Measurements from ENCODE around the gene CCDC177. TPM values are rescaled to one million over a fixed set of nuclear protein-coding genes. Genes with fewer than 3 reads are reported as not detected.
A peak's percentile ranks its signal among the peaks of the same experiment; 100 is the strongest.

The CCDC177 gene
- total and polyA plus RNA-seq, 9 of the 15 experiments (the other 6 are each of a cell fraction or from before 2014, with no cell fraction given): not detected

DNA sequence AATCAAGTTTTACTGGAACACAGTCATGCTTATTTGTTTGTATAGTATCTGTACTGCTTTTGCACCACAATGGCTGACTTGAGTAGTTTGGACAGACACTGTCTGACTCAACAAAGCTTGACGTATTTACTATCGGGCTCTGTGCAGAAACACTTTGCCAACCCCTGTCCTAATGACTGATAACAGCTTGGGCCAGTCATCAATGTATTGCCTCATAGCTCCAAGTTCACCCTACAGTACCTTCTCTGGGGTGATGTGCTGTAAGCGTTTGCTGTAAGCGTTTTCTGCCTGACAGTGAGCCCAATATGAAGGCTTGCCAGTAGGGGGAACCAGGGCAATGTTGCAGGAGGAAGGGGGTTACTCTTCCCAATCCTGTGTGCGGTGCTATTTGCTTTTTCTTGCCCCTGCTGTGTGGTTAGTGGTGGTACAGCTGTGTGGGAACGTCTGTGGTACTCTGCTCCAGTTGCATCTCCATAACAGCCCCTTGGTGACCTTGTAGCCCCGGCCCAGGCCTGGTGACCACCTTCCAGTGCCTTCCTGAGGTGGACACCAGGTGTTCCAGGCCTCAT lies 5.4 kb upstream of the CCDC177 start (continued):
- 0 out of 2 replicates have a peak, but pooled peaks have one; percentile 5 for TF ChIP-seq NFIC (IDR thresholded peaks at IDR 0.05)
- TF ChIP-seq MCM7 (IDR thresholded peaks at IDR 0.05): no peak
- TF ChIP-seq, protein P1, sequence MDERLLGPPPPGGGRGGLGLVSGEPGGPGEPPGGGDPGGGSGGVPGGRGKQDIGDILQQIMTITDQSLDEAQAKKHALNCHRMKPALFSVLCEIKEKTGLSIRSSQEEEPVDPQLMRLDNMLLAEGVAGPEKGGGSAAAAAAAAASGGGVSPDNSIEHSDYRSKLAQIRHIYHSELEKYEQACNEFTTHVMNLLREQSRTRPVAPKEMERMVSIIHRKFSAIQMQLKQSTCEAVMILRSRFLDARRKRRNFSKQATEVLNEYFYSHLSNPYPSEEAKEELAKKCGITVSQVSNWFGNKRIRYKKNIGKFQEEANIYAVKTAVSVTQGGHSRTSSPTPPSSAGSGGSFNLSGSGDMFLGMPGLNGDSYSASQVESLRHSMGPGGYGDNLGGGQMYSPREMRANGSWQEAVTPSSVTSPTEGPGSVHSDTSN (CRISPR knock-in tag; IDR thresholded peaks at IDR 0.05; ENCODE audit: low read depth): no peak
- TF ChIP-seq, protein P1 (tag; conservative IDR thresholded peaks at IDR 0.05; ENCODE audit: low read depth): peak; percentile 75
- 0 out of 2 replicates have a peak, but pooled peaks have one; percentile 21 for TF ChIP-seq ETV5 (CRISPR knock-in tag; IDR thresholded peaks at IDR 0.05; ENCODE audit: low read depth)
- no peak for TF ChIP-seq HNRNPLL (IDR thresholded peaks at IDR 0.05; ENCODE audit: low read depth, low read length, poor library complexity, severe bottlenecking)
- TF ChIP-seq POLR2AphosphoS5 (IDR thresholded peaks at IDR 0.05; ENCODE audit: control insufficient read depth, insufficient read depth, low read depth, low read length): peak; percentile 37; the same call in 1 of the 2 replicates
- TF ChIP-seq NUFIP1 (IDR thresholded peaks at IDR 0.05; ENCODE audit: partially characterized antibody): no peak
- TF ChIP-seq PRMT5 (CRISPR knock-in tag; IDR thresholded peaks at IDR 0.05): no peak
- TF ChIP-seq GATA2 (CRISPR knock-in tag; IDR thresholded peaks at IDR 0.05): 0 out of 2 replicates have a peak, but pooled peaks have one; percentile 25
- no peak for TF ChIP-seq MLLT1 (IDR thresholded peaks at IDR 0.05)
- peak; percentile 60 for TF ChIP-seq CBFA2T2 (conservative IDR thresholded peaks at IDR 0.05)
- TF ChIP-seq ZNF75A (CRISPR knock-in tag; IDR thresholded peaks at IDR 0.05): no peak
- no peak for TF ChIP-seq GTF2A2 (tag; IDR thresholded peaks at IDR 0.05)
- no peak for TF ChIP-seq ETV1 (tag; conservative IDR thresholded peaks at IDR 0.05; ENCODE audit: low read depth)
- TF ChIP-seq PATZ1 (CRISPR knock-in tag; IDR thresholded peaks at IDR 0.05; ENCODE audit: borderline replicate concordance): no peak
- TF ChIP-seq RCOR1 (IDR thresholded peaks at IDR 0.05; ENCODE audit: borderline replicate concordance in 1 of 2, low read depth in 2 of 2, low read length in 2 of 2): peak in 1 of 2 experiments; percentile 41; a peak in 1 of 4 replicates
- no peak for TF ChIP-seq ZNF23 (CRISPR knock-in tag; IDR thresholded peaks at IDR 0.05)
- TF ChIP-seq RBM15 (IDR thresholded peaks at IDR 0.05; ENCODE audit: insufficient read depth, low read length): no peak
- no peak for TF ChIP-seq MXI1 (IDR thresholded peaks at IDR 0.05; ENCODE audit: low read depth, low read length)
- TF ChIP-seq JUND (IDR thresholded peaks at IDR 0.05; ENCODE audit: borderline replicate concordance, low read depth, low read length): peak; percentile 70
- peak; percentile 30; the same call in 1 of the 3 replicates for TF ChIP-seq JUND (tag; IDR thresholded peaks at IDR 0.05; ENCODE audit: borderline replicate concordance, low read depth, low read length)
- no peak for TF ChIP-seq ZNF184 (CRISPR knock-in tag; IDR thresholded peaks at IDR 0.05)
- no peak for TF ChIP-seq EGR1 (conservative IDR thresholded peaks at IDR 0.05)
- TF ChIP-seq ZBTB17 (CRISPR knock-in tag; IDR thresholded peaks at IDR 0.05): no peak
